Coronary artery (tissue), 2 donors: ENCODE data around the gene TOB2.

Experiments used
- DNase-seq: peaks from one replicate; pipeline ENCODE4 v3.0.0-alpha.2; 2017; ENCODE audit warnings: low spot score
- H3K27ac ChIP-seq, 2 donors: fragments of 200-600 bp; sonication (generic); one replicate each; pipeline ENCODE4 v1.5.1; 2016 to 2019
- H3K4me3 ChIP-seq: fragments of 200-600 bp; sonication (generic); 2 replicates; pipeline ENCODE4 v1.5.1; 2016; ENCODE audit warnings: mild to moderate bottlenecking, moderate library complexity
- TF ChIP-seq, protein P1 (sequence below): fragments of 200-600 bp; sonication (generic); IDR thresholded peaks from one replicate; pipeline ENCODE4 v1.5.1; 2019; ENCODE audit warnings: antibody characterized with exemption

Gene TOB2

DNA sequence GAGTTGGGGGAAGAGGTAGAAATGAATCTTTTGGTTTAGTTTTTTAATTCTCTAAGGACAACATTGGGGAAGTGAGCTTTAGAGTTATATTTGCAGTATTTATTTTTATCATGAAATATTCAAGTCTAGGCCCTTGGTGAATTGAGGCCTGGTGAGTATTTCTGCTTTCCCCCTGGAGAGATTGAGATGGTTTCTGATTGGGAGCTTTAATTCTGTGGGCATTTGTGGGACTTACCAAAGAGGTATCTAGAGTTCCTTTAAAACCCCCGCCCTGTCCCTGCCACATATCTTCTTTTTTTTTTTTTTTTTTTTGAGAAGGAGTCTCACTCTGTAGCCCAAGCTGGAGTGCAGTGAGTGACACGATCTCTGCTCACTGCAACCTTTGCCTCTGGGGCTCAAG is 31.9 kb upstream of the TOB2 start:
- Histone ChIP-seq H3K27ac (peak overlapping the region; percentile 90 to 96), H3K4me3 (no peak overlapping the region)
- TF ChIP-seq, protein P1, sequence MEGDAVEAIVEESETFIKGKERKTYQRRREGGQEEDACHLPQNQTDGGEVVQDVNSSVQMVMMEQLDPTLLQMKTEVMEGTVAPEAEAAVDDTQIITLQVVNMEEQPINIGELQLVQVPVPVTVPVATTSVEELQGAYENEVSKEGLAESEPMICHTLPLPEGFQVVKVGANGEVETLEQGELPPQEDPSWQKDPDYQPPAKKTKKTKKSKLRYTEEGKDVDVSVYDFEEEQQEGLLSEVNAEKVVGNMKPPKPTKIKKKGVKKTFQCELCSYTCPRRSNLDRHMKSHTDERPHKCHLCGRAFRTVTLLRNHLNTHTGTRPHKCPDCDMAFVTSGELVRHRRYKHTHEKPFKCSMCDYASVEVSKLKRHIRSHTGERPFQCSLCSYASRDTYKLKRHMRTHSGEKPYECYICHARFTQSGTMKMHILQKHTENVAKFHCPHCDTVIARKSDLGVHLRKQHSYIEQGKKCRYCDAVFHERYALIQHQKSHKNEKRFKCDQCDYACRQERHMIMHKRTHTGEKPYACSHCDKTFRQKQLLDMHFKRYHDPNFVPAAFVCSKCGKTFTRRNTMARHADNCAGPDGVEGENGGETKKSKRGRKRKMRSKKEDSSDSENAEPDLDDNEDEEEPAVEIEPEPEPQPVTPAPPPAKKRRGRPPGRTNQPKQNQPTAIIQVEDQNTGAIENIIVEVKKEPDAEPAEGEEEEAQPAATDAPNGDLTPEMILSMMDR, result no peak
- no peak for DNase-seq

DNA sequence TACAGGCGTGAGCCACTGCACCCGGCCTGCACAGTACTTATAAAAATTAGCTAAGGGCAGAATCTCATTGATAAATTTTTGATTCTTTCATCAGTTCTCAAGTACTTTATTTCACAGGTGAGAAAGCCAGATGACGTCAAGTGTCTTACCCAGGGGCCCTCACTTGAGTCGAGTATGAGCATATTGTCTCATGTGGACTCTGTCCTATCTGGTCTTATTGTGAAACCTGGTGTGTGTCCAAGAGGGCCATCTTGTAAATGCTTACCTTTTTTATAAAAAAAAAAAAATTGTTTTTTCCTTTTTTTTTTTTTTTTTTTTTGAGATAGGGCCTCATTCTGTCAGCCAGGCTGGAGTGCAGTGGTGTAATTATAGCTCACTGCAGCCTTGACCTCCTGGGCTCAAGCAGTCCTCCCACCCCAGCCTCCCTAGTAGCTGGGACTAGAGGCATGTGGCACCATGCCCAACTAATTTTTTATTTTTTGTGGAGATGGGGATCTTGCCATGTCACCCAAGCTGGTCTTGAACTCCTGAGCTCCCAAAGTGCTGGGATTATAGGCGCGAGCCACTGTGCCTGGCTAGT is 28.4 kb upstream of the TOB2 start:
- no peak overlapping the region for H3K4me3 ChIP-seq
- no peak for DNase-seq
- H3K27ac ChIP-seq, result no peak overlapping the region
- TF ChIP-seq, protein P1, result no peak

DNA sequence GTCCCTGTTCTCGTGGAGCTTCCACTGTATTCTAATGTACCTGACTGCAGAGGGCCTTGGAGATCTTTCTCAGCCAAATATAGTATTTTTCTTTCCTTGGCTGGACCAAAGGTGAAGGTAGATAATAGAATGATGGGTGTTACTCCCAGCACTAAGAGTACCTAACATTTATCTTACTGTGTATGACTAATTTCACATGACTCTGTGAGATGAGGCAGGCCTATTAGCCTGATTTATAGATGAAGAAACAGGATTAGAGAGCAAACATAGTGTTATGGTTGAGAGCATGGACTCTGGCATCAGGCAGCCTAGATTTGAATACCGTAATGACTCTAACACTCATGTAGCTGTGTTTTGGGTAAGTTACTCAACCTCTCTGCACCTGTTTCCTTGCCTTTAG is 25.0 kb upstream of the TOB2 start:
- no peak overlapping the region for H3K4me3 ChIP-seq
- no peak overlapping the region for H3K27ac ChIP-seq
- DNase-seq, result no peak
- TF ChIP-seq, protein P1, result no peak

DNA sequence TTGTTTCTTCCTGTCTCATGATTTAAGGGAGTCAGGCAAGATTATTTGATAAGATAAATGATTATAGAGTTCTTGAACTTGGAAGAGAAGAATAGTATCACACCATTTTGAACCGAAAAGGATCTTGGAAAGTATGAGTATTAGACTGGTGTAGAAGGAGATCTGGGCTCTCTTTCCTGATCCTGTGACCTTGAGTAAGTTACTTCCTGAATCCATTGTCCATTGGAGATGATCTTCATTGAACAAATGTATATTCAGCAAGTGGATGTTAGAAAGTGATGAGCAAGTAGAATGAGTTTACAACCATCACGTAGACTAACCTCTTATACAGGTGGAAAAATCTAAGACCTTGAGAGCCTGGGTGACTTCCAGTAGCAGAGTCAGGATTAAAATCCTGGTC is 24.3 kb upstream of the TOB2 start:
- no peak for DNase-seq
- TF ChIP-seq, protein P1, result no peak
- Histone ChIP-seq H3K27ac (no peak overlapping the region), H3K4me3 (no peak overlapping the region)

DNA sequence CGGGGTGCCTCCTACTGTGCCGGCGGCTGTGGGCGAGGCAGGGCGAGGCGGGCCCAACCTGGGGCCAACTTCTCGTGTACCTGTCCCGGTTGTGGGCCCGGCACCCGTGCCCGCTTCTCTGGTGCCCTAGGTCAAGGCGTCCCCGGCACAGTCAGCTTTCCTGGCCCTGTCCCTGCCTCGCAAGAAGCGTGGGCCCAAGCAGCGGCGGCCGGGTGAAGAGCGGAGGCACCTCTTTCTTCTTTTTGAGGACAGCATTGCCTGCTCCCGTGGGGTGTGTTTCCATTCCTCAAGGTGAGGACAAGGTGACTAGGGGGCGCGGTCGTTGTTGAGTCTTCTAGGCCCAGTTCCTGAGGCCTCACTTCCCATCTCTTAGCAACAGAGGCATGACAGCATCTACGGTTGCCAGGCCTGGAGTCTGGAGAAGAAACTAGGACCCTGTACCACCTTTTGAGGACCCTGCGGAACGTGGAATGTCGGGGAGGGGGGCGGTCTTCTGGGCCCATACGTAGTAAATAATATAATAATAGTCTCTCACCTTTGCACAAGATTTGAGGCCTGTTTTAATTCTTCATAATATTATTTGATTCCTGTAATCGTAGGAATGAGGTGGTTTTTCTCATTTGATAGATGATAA is 22.7 kb upstream of the TOB2 start:
- H3K4me3 ChIP-seq, result peak overlapping the region; percentile 85
- peak overlapping the region; percentile 92 to 93 for H3K27ac ChIP-seq
- no peak for DNase-seq
- TF ChIP-seq, protein P1, result no peak

DNA sequence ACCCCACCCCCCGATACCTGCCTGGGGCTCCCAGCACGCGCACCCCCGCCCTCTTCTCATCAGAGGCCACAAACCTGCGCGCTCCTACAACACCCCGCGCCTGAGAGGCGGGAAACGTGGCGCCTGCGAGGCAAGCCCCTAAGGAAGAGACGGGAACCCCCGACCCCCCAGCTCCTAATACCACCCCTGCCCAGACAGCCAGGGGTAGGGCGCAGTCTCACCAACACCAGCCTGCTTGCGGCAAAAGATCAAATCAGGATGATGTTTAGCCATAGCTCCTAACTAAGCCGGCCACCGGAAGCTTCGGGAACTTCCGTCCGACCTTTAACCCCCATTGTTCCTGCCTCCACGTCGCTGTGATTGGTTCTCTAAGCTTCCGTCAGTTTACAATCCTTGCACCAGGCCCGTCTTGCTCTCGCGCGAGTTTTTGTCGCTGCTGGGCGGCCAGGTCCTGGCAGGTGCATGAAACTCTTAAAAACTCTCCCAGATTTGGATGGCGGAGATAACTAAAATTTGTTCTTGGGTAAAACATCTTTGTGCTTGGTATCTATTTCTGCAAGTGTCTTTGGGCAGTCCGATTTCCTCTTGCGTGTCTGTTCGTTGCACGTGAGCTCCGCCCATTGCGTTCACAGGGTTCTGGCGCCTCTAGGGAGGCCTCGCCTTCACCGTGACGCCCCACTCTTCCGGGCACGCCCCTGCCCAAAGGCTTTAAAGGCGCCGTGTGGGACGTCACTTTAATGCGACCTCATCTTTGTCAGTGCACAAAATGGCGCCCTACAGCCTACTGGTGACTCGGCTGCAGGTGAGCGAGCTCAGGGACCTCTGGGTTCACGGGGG is 22.0 kb upstream of the TOB2 start, which contains the start of the genes ACO2 and PHF5A:
Gene ACO2, plus strand, starts transcription at position 737 of the 837 bp plus-strand sequence. Its CDS starts 30 bp downstream, at position 767.
Gene PHF5A, minus strand, starts transcription at position 312 of the 837 bp plus-strand sequence. Its CDS starts 39 bp downstream, at position 273.
- Histone ChIP-seq H3K27ac (peak within 1 kb of the TSS; percentile 92 to 93), H3K4me3 (peak within 1 kb of the TSS; percentile 85)
- DNase-seq, result peak; percentile 97
- TF ChIP-seq, protein P1, result no peak
